Activated CD8-positive, alpha-beta T cell treated with anti-CD3 and anti-CD28 coated beads, Interleukin-2, amount 10 ng/mL, durations not matched to agents 7 days and 5 days (primary cell): Measurements from ENCODE around the gene HDAC9. TPM values are rescaled to one million over a fixed set of nuclear protein-coding genes. Genes with fewer than 3 reads are reported as not detected.
A peak's percentile ranks its signal among the peaks of the same experiment; 100 is the strongest.

ENCODE experiments used
- ATAC-seq: fragments of 150-1000 bp; cut with Tn5 transposase; one replicate; pipeline ENCODE4 v1.10.0; 2021; ENCODE audit warnings: moderate library complexity
- CTCF ChIA-PET: fragments of 350-600 bp; sonication (Branson Sonifier 250); formaldehyde crosslinking; loops from one replicate; lab custom pipeline; 2021; ENCODE audit warnings: antibody characterized with exemption; lab: Charles Lee
- POLR2A ChIA-PET: fragments of 350-600 bp; sonication (Branson Sonifier 250); formaldehyde crosslinking; loops from one replicate; lab custom pipeline; 2021; ENCODE audit warnings: antibody characterized with exemption; lab: Charles Lee
- DNase-seq: peaks from one replicate; pipeline ENCODE4 v3.0.0-alpha.2; 2020
- H3K27ac Mint-ChIP-seq: one replicate; pipeline ENCODE4 v1.8.0; 2021; ENCODE audit warnings: mild to moderate bottlenecking, mixed read lengths
- H3K27me3 Mint-ChIP-seq: one replicate; pipeline ENCODE4 v1.8.0; 2021; ENCODE audit warnings: low read depth, mixed read lengths
- H3K36me3 Mint-ChIP-seq: one replicate; pipeline ENCODE4 v1.8.0; 2021; ENCODE audit warnings: low read depth, mixed read lengths
- H3K4me1 Mint-ChIP-seq: one replicate; pipeline ENCODE4 v1.8.0; 2021; ENCODE audit warnings: low read depth, mixed read lengths
- H3K4me3 Mint-ChIP-seq: one replicate; pipeline ENCODE4 v1.8.0; 2021; ENCODE audit warnings: mild to moderate bottlenecking, mixed read lengths
- H3K9me3 Mint-ChIP-seq: one replicate; pipeline ENCODE4 v1.8.0; 2022; ENCODE audit warnings: mixed read lengths; ENCODE audit not compliant: insufficient read depth
- total RNA-seq, 2 experiments: library from RNA; stranded (reverse); gene quantifications; one replicate each; pipeline ENCODE4 v1.2.3, GENCODE V29; 2021

The HDAC9 gene
- total RNA-seq, 2 experiments from 2014 or later, result 0.92 to 1.4 TPM

DNA sequence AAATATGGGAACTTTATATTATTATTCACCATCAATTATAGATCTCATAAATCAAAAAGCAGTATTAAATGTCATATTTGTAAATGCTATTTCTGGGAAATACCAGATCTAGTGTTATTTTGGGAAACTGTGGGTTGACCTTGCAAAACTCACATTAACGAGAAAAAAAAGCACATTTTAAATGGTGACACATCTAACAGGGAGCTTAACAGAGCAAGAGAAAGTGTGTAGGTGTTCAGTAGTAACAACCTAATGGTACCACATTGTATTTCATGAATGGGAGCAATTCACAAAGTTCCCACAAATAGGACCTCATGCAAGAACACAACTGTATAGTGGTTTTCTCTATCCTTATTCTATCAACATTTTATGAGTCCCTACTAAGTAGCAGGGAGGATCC lies 26.2 kb upstream of the HDAC9 start:
- ATAC-seq (no peak), DNase-seq (no peak)
- CTCF ChIA-PET, result no interaction called here
- no peaks in the 10 kb centered on the region for H3K9me3 Mint-ChIP-seq
- H3K4me3 Mint-ChIP-seq, result no peak overlapping the region
- no peaks in the 10 kb centered on the region for H3K4me1 Mint-ChIP-seq
- no peaks in the 10 kb centered on the region for H3K36me3 Mint-ChIP-seq
- H3K27me3 Mint-ChIP-seq, result no peaks in the 10 kb centered on the region
- no peak overlapping the region for H3K27ac Mint-ChIP-seq
- POLR2A ChIA-PET, result interaction anchor here (0.5 kb wide), 1 partner anchor 108 kb away, joined by 3 read pairs; no protein-coding TSS in a partner anchor

DNA sequence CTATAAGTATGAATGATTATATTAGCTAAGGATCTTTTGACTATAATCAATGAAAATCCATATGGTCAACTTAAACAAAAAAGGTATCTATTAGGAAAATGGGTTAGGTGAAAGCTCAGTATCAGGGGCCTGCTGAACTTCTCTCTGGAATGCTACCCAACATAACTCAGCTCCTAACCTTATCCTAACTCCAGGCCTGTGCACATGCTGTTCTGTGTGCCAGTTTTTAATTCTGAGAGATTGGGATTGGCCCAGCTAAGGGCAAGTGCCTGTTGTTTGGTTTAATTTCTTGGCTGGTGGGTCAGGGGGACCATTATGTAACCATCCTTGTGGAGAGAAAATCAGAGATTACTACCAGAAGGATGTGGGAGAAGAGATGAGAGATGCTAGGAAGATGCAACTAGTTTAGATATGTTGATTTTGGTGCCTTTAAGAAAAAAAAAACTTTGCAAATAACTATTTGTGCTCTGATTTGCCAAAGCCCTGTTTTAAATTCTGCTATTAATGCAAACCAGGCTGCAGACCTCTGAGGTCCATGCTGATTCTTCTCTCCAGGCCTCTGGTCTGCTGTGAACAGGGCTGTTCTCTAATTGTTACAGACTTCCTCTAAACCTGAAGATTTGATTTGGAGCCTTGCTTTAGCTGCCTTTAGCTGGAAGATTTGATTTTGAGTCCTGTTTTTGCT lies 23.9 kb upstream of the HDAC9 start:
- DNase-seq, result no peak

DNA sequence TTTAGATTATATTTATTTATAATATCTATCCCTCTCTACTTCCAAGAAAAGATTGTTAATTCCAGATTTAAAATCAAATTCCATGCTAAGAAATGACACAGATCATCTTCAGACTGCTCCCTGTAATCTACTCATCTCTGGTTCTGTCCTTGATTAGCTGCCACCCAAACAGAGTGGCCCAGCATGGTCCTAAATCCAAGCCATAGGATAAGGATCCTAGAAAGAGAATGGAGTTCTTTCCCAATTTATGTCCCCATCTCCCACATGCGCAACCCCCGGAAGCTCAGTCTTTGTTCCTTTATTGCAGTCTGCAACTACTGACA lies 23.4 kb upstream of the HDAC9 start:
- Mint-ChIP-seq H3K4me3 (no peak overlapping the region), H3K9me3 (no peaks in the 10 kb centered on the region), H3K4me1 (no peaks in the 10 kb centered on the region), H3K27ac (no peak overlapping the region), H3K36me3 (no peaks in the 10 kb centered on the region), H3K27me3 (no peaks in the 10 kb centered on the region)
- ChIA-PET POLR2A (no interaction called here), CTCF (no interaction called here)
- ATAC-seq (no peak), DNase-seq (no peak)

More for the DNA sequence above, 23.9 kb upstream of the HDAC9 start:
- ChIA-PET POLR2A (no interaction called here), CTCF (no interaction called here)
- ATAC-seq, result no peak
- no peak overlapping the region for H3K4me3 Mint-ChIP-seq
- no peaks in the 10 kb centered on the region for H3K4me1 Mint-ChIP-seq
- no peak overlapping the region for H3K27ac Mint-ChIP-seq
- H3K27me3 Mint-ChIP-seq, result no peaks in the 10 kb centered on the region
- H3K9me3 Mint-ChIP-seq, result no peaks in the 10 kb centered on the region
- H3K36me3 Mint-ChIP-seq, result no peaks in the 10 kb centered on the region

DNA sequence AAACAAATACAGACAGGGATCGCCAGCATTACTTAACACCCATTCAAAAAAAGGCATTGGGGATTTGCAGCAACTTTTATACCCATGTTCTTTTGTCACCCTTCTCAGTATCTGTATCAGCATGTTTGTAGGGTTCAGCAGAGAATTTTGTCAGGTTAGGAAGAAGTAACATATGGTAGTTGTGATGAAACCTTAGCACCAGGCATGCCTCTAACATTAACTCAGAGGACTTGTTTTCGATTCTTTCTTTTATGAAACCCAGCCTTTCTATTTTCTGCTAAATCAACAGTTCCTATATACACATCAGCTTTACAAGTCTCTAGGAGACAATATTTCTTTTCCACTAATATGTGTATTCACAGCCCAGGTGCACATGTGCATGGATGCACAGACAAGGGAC lies 22.4 kb upstream of the HDAC9 start:
- Mint-ChIP-seq H3K36me3 (no peaks in the 10 kb centered on the region), H3K4me3 (no peak overlapping the region), H3K9me3 (no peaks in the 10 kb centered on the region), H3K27me3 (no peaks in the 10 kb centered on the region), H3K27ac (no peak overlapping the region), H3K4me1 (no peaks in the 10 kb centered on the region)
- ChIA-PET CTCF (no interaction called here), POLR2A (no interaction called here)
- no peak for DNase-seq
- no peak for ATAC-seq

DNA sequence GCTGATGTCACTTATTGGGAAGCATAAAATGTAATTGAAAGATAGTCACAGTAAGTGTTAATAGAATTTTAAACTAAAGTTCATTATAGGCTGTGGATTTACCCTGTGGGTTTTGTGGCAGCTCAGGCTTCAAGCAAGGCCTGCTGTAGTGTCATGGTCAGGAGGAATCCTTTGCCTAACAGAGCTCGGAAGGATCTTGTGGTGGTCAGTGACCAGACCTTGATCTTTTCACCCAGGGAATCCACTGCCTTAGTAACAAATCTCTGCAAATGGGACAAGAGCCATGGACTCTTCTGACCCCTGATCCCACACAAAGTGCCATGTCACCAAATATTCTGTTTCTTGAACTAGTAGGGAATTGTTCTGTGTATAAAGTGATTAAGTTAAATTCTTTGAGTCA lies 20.6 kb upstream of the HDAC9 start:
- POLR2A ChIA-PET, result no interaction called here
- H3K4me1 Mint-ChIP-seq, result no peaks in the 10 kb centered on the region
- DNase-seq (no peak), ATAC-seq (no peak)
- H3K27me3 Mint-ChIP-seq, result no peaks in the 10 kb centered on the region
- no peaks in the 10 kb centered on the region for H3K9me3 Mint-ChIP-seq
- CTCF ChIA-PET, result no interaction called here
- no peaks in the 10 kb centered on the region for H3K36me3 Mint-ChIP-seq
- H3K4me3 Mint-ChIP-seq, result no peak overlapping the region
- H3K27ac Mint-ChIP-seq, result no peak overlapping the region

DNA sequence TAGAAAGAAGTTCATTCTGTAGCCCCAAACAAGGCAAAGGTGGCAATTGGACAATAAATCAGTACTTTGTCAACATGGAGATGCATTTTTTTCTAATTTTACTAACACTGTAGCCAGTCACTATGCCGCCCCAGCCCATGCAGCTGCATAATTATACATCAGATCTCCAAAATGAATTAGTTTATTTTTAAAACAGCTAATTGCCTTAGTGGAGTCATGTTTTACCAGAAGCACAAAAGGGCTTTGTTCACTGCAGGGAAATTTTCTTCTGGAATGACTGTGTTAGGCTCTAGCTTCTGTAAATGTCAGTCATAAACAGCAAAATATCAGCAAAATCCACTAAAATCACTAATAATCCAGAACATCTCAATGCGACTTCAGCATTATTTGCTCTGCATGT lies 20.1 kb upstream of the HDAC9 start:
- ATAC-seq (no peak), DNase-seq (no peak)
- Mint-ChIP-seq H3K9me3 (no peaks in the 10 kb centered on the region), H3K36me3 (no peaks in the 10 kb centered on the region), H3K27ac (no peak overlapping the region), H3K4me3 (no peak overlapping the region), H3K27me3 (no peaks in the 10 kb centered on the region), H3K4me1 (no peaks in the 10 kb centered on the region)
- CTCF ChIA-PET, result no interaction called here
- POLR2A ChIA-PET, result interaction anchor here (0.6 kb wide), 1 partner anchor 767 kb away, joined by 6 read pairs; no protein-coding TSS in a partner anchor

DNA sequence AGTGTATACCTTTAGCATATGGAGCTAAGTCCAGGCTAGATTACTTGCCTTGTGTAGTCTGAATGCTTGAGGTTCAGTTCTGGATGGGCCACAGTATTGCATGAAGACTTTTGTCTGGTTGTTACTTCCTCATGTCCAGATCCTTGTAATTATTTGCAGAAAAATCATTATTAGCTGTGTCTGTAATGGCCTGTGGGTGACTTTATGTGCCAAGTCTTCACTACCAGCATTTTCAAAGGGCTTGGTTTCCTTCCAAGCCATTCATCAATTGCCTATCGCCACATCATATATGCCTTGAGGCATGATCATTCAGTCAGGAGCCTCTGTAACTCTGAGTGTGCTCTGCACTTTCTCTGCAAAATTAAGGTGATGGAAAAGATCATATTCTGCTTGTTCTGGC lies 13.8 kb upstream of the HDAC9 start:
- Mint-ChIP-seq H3K27ac (no peak overlapping the region), H3K9me3 (no peaks in the 10 kb centered on the region), H3K36me3 (no peaks in the 10 kb centered on the region), H3K4me1 (no peaks in the 10 kb centered on the region), H3K27me3 (no peaks in the 10 kb centered on the region), H3K4me3 (no peak overlapping the region)
- DNase-seq (no peak), ATAC-seq (no peak)
- POLR2A ChIA-PET, result no interaction called here
- CTCF ChIA-PET, result no interaction called here

DNA sequence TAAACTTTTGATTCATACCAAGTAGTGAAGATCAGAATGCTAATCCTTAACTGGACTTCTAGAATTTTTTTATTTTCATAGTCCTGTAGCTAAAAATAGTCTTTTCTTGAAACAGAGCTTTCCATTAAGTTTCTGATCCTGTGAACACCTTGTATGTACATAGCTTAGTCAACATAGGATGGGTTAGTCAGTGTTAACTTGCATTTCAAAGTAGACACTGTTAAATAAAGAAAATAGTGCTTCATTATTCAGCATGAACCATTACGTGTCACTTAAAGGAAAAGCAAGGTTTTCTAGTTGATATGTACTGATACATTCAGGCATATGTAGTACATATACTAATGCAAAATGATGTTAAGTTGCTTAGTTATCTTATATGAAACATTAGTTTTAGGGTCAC lies 7.5 kb upstream of the HDAC9 start:
- H3K27me3 Mint-ChIP-seq, result no peaks in the 10 kb centered on the region
- H3K36me3 Mint-ChIP-seq, result no peaks in the 10 kb centered on the region
- no peaks in the 10 kb centered on the region for H3K9me3 Mint-ChIP-seq
- CTCF ChIA-PET, result interaction anchor here (0.8 kb wide), 1 partner anchor 13 kb away, joined by 3 read pairs; no protein-coding TSS in a partner anchor
- ATAC-seq, result no peak
- DNase-seq, result no peak
- no peak overlapping the region for H3K27ac Mint-ChIP-seq
- no peaks in the 10 kb centered on the region for H3K4me1 Mint-ChIP-seq
- POLR2A ChIA-PET, result no interaction called here
- H3K4me3 Mint-ChIP-seq, result no peak overlapping the region

DNA sequence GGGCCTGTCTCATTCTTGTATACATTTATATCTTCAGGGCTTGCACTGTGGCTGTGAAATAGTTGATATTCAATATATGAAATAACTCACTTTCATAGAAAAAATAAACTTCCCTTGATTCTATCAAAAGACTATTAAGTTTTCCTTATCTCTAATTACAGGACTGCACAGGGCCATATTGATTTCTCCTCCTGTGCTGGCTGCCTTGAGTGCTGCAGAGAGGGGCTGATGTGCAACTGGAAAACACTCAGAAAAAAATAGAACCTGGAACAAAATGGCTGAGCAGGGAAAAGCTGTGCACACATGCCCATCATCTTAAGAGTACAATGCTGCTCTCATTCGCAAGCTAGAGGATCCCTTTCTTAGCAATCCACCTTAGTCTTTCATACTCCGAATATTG lies 5.9 kb upstream of the HDAC9 start:
- Mint-ChIP-seq H3K4me1 (no peaks in the 10 kb centered on the region), H3K9me3 (no peaks in the 10 kb centered on the region), H3K27me3 (no peaks in the 10 kb centered on the region), H3K4me3 (no peak overlapping the region), H3K27ac (no peak overlapping the region), H3K36me3 (no peaks in the 10 kb centered on the region)
- POLR2A ChIA-PET, result no interaction called here
- CTCF ChIA-PET, result no interaction called here
- DNase-seq (no peak), ATAC-seq (no peak)

DNA sequence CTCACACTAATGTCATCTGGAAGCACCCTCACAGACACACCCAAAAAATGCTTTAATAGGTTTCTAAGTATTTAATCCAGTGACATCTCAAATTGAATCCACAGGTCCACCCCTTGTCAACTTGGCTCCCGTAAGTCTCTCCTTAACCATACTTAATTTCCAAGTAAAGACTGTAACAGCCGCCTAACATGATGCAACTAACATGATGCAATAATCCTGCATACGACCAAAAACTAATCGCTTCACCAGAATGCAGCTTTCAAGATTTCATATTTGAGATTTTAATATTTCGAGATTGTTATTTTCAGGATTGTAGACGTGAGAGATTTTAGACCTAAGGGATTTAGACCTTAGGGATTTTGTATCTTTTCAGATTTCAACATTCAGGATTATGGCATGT lies 3.7 kb upstream of the HDAC9 start:
- H3K36me3 Mint-ChIP-seq, result no peaks in the 10 kb centered on the region
- no peak for DNase-seq
- ChIA-PET POLR2A (no interaction called here), CTCF (no interaction called here)
- no peak for ATAC-seq
- H3K27me3 Mint-ChIP-seq, result peaks cover 2% of the 10 kb centered on the region
- H3K4me1 Mint-ChIP-seq, result peaks cover 7% of the 10 kb centered on the region
- no peak overlapping the region for H3K4me3 Mint-ChIP-seq
- no peaks in the 10 kb centered on the region for H3K9me3 Mint-ChIP-seq
- H3K27ac Mint-ChIP-seq, result no peak overlapping the region

DNA sequence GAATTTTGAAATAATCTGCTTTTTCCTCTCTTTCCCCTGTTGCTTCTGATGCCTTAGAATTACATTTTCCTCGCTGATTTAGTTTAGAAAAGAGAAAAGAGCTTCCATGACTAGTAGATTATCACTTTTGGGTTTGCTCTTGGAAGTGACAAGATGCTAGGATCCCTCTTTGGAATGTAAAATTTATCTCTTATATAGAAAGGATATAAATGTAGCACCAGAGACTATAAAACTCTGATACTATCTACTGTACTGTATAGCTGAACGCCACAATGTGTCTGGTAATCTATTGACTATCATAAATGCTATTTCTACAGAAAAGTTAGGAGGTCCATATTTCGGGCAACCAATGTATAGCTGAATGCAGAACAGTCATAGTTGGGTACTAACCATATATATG lies 1.1 kb upstream of the HDAC9 start:
- Mint-ChIP-seq H3K4me3 (no peak overlapping the region), H3K27ac (no peak overlapping the region), H3K36me3 (no peaks in the 10 kb centered on the region), H3K27me3 (peaks cover 2% of the 10 kb centered on the region), H3K4me1 (peaks cover 7% of the 10 kb centered on the region), H3K9me3 (no peaks in the 10 kb centered on the region)
- ATAC-seq (no peak), DNase-seq (no peak)
- ChIA-PET POLR2A (no interaction called here), CTCF (interaction anchor here (1.0 kb wide), 1 partner anchor 9 kb away, joined by 3 read pairs; no protein-coding TSS in a partner anchor)

DNA sequence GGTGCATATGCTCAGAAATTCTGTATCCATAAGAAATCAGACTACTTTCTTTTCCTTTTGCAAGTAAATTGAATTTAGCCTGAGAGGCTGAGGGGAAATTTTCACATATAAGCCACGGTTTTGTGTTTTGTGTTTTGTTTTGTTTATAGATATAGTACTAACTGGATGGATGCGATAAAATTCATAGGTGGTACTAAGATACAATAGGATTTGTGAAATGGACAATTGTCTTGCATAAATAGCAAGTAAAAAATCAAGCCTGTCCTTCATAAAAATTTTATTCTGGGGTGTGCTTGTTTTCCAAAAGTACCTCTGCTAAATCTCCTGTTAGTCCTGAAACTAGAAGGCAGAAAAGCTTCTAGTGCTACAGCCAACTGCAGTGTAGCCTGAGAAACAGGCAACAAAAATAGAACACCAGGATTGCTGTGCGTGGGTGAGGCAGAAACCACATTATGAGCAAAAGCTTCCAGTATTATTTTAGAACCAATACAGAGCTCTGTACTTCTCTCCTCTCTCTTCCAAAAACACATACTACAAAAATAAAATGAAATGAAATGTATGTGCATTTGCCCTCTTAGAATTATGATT lies 634 bp upstream of the HDAC9 start:
- DNase-seq (no peak), ATAC-seq (no peak)
- no peaks in the 10 kb centered on the region for H3K36me3 Mint-ChIP-seq
- H3K27me3 Mint-ChIP-seq, result peaks cover 2% of the 10 kb centered on the region
- no peak overlapping the region for H3K4me3 Mint-ChIP-seq
- ChIA-PET POLR2A (no interaction called here), CTCF (no interaction called here)
- peaks cover 7% of the 10 kb centered on the region for H3K4me1 Mint-ChIP-seq
- H3K27ac Mint-ChIP-seq, result no peak overlapping the region
- H3K9me3 Mint-ChIP-seq, result no peaks in the 10 kb centered on the region

DNA sequence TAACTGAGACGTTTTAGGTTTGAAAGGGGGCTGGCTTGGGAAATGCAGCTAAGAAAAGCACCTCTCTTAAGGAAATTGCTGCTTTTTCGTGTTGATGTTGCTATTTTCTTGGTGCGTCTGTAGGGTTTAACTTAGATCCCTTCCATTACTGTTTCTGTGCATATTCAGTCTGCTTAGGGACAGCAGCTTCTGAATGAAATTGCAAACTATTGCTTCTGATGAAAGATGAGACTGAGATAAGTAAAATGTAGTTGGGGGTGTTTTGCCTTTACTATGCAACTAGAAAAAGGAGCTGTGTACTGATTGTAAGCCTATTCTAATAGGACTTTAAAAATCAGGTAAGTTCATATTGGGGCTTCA lies 772 bp downstream of the HDAC9 start:
- no peaks in the 10 kb centered on the region for H3K9me3 Mint-ChIP-seq
- ChIA-PET POLR2A (no interaction called here), CTCF (no interaction called here)
- no peak overlapping the region for H3K27ac Mint-ChIP-seq
- no peaks in the 10 kb centered on the region for H3K36me3 Mint-ChIP-seq
- H3K4me1 Mint-ChIP-seq, result peaks cover 7% of the 10 kb centered on the region
- ATAC-seq, result no peak
- no peak for DNase-seq
- peaks cover 2% of the 10 kb centered on the region for H3K27me3 Mint-ChIP-seq
- H3K4me3 Mint-ChIP-seq, result peak overlapping the region; percentile 52
